ENCODE data around the gene HOXA11.

GRCh38 chr7:27202018-27202861, 17.2 kb upstream of the HOXA11 start:
- TF ChIP-seq CTCF (conservative IDR thresholded peaks at IDR 0.05; ENCODE audit: low read depth, low read length) (no peak), EZH2 (IDR thresholded peaks at IDR 0.05; ENCODE audit: borderline replicate concordance, low read depth, low read length, poor library complexity, severe bottlenecking) (no peak)

All from A673 (cell line).